ENCODE results near the gene CLSTN2.

The CLSTN2 gene

DNA sequence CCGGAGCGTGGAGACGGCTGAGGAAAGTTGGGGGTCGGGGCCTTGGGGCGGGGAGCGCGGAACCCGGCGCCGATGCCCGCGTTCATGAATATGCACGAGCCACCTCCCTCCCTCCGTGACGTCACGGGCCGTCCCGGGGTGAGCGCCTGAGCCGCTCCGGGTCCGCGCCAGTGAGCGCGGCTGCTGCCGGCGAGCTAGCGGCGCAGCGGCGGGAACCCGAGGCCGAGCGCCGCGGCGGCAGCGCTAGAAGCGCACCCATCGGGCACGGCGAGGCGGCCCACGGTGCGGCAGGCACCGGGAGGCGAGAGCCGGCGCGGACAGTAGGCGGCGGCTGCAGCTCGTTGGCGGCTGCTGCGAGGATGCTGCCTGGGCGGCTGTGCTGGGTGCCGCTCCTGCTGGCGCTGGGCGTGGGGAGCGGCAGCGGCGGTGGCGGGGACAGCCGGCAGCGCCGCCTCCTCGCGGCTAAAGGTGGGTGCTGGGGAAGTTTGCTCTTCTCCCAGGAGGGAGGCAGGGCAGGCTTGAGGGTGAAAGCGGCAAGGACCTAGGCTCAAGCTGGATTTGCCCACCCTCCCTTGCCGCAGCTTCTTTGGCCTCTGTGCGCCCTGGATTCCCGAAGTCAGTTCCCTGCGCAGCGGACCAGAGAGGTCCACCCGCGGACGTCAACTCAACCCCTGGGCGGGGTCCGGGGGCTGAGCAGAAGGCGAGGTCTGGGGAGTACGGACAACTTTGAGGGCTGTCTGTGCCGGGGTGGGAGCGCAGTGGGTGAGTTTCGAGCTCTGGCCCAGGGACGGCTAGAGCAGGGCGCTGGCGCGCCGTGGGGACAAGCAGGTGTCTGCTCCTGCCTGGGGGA lies at the start of gene CLSTN2:
Gene CLSTN2 (plus strand): TSS at position 170 of the 850 bp plus-strand sequence.
- DNase-seq: peak; percentile 61

DNA sequence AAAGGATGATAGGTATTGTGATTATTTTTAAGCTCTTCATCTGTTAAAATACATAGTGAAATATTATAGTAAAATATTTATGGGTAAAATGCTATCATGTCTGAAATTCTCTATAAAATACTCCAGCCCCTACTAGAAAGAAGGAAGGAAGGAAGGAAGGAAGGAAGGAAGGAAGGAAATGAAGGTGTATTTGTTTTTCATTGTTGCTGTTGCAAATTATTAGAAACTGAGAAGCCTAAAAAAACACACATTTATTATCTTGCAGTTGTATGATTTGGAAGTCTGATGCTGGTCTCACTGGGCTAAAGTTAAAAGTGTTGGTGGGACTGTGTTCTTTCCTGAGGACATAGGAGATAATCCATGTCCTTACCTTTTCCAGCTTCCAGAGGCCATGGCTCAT lies 47.6 kb upstream of the CLSTN2 start:
- DNase-seq: no peak

DNA sequence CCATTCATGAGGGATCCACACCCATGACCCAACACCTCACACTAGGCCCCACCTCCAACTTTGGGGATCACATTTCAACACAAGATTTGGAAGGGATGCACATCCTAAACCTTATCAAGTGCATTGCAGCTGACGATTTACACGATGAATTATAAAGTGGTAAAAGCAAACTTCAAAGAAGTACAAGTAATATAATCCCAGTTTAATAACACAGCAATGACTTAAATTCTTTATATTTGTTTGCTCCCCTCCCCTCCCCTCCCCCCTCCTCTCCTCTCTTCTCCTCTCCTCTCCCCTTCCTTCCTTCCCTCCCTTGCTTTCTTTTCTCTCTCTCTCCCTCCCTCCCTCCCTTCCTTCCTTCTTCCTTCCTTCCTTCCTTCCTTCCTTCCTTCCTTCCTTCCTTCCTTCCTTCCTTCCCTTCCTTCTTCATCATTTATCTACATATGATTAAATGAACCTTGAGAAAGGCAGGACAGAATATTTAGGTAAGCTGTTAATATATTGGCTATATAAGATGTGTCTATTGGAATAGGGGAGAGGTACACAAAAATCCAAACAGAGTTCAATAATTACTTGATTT lies 46.3 kb upstream of the CLSTN2 start:
- DNase-seq: no peak

DNA sequence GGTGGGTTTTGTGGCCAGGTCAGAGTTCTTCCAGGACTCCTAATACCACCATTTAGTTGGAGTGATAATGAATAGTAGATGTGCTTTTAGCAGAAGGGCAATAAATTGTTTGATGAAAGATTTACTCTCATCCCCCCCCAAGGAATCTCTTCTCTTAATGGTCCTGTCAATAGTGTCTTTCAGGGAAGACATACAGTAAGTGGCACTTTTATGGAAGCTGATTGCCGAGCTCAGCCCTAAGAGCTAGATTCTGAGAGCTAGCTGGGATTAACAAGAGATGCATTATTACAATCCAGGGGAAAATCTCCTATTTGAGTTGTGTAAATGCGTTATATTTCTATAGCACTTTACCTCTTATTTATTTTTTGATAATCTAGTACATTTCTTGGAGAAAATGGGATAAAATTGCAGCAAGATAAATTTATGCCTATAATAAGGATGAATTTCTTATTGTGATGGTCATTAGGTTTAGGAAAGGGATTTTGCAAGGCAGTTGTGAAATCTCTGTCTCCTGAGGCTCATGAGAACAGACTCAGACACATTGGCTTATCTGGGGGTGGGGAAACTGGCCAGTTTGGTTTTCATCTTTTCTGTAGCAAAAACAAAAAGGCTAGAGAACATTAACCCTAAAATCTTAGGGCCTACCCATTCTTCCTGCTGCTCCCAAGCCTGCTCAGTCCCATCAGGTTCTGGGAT lies 41.6 kb upstream of the CLSTN2 start:
- DNase-seq: no peak

DNA sequence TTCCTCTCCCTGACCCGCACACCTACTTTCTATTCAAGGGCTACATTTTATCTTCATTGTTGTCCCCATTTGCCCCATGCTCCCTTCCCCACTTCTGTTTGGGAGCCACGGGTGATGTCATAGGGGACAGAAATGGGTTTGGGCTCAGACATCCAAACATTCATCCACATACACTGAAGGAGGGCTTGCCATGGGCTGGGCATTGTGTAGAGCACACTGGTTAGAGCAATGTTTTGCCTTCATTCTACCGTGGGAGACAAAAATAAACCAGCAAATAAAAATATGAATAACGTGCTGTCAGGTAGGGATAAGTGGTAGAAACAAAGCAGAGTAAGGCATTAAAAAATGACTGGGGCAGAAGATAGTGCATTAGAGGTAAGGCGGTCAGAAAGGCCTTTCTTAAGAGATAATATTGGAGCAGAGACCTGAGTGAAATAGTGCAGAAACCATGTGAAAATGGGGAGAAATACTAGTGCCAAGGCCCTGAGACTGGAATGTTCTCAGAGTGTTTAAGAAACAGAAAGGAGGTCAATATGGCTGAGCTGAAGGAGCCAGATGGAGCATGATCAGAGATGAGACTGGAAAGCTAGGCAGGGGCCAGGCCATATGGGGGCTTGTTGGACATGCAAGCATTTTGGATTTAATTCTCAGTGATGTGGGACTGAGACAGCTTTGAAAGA lies 40.9 kb upstream of the CLSTN2 start:
- DNase-seq: no peak

DNA sequence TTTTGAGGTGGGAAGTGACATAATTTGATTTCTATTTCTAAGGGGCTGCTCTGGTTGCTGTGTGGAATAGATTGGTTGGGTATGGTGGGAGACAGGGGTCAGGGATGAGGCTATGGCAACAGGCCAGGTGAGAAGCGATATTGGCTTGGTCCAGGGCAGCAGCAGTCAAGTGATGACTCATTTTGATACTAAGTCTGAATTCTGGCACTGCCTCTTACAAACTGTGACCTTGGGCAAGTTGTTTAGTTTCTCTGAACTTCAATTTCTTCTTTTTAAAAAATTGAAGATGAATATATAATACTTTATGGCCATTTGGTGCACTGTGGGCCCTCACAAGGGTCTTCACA lies 40.4 kb upstream of the CLSTN2 start:
- DNase-seq: no peak

DNA sequence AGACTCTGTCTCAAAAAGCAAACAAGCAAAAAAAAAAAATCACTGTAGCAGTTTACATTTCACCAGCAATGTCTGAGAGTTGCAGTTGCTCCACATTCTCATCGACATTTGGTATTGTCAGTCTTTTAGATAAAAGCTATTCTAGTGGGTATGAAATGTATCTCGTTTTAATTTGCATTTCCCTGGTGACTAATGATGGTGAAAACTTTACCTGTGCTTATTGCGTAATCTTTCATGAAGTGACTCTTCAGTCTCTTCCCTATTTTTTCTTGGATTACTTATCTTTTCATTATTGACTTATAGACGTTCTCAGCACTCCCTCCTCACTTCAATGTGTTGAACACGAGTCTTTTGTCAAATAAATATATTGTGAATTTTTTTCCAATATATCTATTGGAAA lies 37.2 kb upstream of the CLSTN2 start:
- no peak for DNase-seq

DNA sequence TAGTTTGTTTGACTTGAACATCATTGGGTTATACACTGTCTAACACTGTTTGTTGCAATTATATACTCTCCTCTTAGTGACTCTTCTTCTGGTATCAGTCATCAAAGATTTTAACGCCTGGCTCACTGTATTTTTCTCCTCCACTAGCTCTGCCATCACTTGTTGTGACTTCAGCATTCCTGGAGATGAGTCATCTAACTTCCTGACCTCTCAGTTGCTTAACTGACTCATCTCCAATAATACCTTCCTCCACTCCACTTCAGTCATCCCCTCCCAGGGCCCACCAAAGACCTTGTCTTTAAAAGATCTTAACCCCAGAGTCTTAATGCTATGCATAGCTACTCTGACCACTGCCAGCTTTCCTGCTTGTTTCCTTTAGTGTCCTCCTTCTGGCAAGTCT lies 28.6 kb upstream of the CLSTN2 start:
- DNase-seq: peak; percentile 67

DNA sequence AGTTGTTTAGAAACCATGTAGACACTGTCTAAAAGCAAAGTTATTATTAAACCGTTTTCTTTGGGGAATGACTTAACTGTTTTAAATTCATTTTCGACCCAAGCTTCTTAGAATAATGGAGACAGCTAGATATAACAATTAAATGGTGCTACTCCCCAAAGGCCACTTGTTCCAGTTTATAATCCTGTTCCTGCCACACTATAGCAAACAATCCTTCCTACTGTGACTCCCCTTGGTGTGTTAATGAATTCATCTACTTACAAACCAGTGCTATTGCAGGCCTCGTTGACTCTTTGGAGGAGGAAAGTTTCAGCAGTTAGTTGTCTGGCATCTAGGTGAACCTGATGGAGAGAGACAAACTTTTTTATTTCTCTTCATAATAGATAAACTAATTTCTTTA lies 25.2 kb upstream of the CLSTN2 start:
- DNase-seq: no peak

DNA sequence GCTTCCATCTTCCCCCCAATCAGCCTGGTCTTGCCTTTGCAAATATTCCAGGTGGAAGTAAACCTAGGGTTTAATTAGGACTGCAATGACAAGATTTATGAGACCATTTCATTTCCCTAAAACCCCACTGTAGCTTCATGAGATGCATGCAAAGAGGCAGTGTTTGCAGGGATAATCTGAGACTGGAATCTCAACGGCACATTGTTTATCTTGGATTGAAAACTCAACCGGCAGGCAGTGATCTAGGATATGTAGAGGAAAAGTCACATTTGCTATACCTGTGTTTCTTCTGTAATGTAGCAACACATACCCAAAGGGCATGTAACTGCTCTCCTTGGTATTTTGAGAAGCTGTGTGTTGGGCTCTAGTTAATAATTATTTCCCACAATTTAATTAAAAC lies 18.7 kb upstream of the CLSTN2 start:
- DNase-seq: no peak

DNA sequence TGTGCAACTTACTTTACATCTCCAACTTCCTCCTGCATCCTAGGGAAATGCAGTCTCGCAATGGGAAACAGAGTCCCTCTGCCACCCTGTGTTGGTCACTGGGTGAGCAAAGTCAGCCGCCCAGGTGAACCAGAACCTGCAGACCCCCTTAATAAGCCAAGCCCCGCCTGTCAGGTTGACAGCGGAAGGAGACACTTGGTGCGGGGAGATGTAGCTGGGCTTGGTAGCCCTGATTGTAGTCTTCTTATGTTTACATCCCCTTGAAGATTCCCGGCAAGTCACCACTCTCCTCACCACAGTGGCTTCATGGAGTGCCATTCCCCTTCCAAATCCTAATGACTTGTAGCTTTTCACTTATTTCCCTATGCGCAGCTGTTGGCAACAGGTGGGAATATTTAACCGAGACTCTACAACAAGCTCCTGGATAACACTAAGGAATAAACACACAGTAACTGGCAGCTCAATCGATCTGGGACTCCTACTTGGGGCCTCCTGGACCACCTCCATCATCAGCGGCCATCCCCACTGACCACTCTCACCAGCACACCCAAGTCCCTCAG lies 17.7 kb upstream of the CLSTN2 start:
- no peak for DNase-seq

DNA sequence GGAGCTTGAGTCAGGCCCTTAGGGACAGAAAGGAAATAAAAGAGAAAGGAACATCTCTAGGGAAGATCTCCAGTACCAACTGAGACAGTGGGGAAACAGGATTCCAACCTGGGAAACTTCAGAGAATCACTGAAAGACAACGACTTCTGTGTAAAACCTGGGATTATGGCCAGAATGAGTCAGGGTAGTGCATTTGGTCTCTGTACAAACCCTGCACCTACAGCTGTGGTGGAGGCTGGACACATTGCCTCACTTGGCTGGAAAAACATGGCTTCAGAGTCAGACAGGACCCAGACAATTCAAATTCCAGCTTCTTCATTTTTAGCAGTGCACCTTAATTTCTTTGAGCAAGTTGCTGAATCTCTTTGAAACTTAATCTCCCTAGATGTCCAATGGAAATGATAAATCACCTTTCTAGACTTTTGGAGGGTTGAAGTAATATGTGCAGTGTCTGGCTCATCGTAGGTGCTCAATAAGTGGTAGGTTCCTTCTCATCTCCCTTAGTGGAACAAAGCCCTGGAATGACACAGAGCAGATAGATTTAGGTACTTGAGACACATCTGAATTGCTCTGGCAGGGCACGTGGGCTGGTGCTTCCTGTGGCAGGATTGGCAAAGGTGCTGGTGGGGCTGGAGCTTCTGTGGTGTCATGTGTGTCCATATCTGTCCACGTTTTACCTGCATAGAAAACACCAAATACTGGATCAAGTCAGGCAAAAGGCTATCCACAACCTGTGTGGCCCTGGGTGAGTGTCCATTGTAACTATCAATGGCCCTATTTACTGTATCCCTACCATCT lies 6.1 kb upstream of the CLSTN2 start:
- DNase-seq: no peak

DNA sequence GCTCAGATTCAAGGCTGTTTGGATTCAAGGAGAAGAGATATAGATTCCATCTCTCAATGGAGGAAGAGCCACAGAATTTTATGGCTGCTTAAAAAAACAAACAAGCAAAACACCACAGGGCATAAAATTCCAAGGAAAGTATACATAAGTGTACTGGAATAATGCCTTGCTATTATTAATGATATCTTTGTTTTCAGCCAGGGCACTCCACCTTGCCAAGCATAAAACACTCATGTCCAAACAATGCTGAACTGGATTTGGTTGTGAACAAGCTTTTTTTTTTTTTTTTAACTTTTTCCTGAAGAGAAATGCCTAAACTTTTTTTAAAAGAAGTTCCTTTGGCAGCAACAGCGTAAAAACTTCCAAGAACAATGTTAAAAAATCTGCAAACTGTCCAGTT lies 4.8 kb upstream of the CLSTN2 start:
- DNase-seq: no peak

DNA sequence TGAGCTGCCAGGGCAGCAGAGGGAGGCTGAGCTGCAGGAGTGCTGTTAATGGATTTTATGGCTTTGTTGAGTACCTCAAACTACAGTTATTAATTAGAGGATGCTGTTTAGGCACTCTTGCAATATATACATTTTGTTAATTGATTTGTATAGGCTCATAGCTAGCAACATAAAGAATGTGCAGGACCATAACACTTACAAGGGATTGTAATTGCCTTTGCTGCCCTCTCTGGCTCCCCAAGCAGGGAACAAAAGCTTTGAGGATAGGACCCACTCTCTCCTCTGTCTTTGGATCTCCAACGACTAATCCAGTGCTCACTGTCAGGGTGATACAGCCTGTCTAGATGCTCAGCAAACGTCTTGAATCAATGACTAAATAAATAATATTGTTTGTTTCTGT lies 1.2 kb upstream of the CLSTN2 start:
- no peak for DNase-seq

DNA sequence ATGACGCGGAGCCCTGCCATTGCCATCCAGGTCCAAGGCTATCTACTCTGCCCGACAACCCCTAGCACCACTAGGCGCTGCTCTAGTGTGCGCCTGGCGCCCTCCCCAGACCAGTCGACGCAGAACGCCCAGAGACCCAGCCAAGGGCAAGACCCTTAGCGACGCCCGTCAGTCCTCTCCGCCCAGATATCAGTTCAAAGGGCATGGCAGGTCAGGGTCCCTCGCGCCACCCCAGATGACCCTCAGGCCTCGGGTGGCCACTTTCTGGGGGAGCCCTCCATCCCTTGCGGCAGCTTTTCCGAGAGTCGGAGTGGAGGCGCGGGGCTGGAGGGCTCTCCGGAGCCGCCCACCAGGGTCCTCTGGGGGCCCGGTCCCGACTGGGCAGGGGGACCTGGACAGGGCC lies 371 bp upstream of the CLSTN2 start:
- DNase-seq: peak; percentile 26

DNA sequence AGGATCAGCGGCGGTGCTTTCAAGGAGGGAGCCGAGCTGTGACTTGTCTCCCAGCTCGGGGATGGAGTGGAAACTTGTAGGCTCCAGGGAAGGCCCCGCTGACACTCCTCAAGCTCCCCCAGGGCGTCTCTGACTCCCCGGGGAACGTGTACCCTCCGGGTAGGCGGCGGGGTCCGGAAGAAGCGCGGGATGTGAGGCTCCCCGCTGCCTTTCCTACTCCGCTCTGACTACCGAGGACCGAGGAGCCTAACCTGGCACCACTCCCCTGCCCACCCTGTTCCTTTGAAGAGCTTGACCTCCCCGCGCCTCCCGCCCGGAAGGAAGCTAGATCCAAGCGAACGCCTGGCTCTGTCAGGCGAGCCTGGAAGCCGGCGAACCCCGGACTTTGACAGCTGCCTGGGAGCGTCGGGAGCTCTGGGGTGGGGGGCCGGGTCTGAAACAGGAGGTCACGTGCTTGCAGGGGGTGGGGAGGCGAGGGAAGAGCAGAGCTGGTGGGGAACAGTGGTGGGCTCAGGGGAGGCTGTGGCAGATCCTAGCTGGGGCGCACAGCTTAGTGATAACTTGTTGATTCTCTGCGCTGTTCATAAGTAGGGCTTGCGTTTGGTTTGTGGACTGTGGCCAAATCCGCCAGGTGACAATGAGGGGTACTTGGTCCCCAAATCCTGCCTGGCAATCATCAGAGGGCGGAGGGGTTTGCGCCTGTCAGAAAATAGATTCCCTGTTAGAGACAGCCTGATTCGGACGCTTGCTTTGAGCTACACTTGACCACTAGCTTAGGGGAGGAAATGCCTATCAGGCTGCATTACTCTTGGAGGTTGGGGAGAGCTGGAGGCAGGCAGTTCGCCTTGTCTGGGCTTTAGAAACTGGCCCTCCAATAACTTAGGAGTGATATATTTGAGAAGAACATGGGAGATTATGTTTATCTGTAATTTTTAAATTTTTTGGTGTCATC lies 1.2 kb downstream of the CLSTN2 start:
- no peak for DNase-seq

DNA sequence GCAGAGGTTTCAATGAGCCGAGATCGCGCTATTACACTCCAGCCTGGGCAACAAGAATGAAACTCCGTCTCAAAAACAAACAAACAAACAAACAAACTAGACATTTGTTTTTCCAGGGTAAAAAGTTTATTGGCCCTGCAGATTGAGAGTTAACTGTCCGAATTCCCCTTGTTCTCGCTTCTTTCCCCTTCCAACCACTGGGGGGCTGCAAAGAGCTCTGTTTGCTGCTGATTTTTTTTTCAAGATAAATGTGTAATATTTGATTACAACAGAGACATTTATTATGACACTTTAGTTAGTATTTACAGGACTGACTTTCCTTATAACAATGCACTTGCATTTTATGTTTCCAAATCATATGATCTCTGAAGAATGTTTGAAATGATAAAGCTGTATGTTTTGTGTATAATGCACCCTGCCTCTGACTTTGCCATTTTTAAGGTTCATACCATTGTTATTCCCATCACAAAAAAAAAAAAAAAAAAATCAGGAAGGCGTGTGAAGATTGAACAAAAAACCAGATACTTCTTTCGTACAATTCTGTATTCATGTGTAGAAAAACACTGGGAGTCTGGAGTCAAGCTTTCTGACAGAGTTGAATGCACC lies 2.8 kb downstream of the CLSTN2 start:
- DNase-seq: peak; percentile 30

DNA sequence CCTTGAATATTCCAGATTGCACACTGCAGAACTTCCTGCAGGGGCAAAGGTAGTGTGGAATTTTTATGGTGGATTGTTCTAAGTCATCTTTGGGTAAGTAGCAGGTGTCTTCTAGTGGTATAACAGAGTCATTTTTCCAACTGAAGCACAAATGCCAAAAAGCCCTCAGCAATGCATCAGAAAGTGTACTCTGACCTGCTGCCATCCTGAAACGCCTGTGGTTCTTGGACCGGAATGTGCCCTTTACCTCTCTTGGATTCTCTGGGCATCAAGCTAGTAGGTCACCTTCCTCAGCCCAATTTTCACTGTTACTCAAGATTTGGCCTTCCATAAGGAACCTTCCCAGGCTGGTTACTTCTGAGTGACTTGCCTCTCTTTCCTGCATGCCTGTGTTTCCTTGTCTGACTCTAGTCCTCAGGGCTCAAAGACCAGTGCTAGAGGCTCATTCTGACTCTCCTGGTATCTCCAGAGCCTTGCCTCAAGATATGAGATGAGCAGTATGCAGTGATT lies 4.8 kb downstream of the CLSTN2 start:
- no peak for DNase-seq

DNA sequence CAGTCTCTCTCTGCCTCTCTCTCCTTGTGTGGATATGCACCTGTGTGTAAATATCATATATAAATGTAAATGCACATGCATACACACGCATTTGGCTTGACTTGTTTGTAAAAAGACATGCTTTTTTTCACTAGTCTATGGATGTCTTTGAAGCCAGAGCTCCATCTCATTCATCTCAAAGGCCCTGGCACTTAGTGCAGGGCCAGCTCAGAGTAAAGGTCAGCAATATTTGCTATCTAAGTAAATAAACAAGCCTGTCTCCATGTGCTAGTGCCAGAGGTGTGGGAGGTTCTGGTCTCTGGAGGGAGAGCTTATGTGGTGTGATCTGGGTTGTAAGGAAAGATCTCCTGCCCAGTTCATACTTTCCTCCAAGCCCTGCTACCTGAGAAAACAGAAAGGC lies 5.6 kb downstream of the CLSTN2 start:
- no peak for DNase-seq

DNA sequence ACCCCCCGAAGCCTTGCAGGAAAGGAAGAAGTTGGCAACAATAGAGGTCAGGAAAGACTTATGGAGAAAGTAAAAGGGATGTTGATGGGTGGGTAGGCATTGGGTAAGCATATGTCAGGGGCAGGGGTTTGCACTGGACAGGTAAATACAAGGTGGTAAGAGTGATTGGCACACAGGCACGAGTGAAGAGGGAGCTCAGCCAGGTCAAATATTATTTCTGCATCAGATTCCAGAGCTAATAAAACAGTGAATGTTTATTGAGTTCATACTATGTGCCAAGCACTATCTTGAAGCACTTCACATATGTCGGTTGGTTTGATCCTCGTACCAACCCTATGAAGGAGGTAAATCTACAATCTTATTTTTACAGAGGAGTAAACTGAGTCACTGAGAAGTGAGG lies 6.6 kb downstream of the CLSTN2 start:
- no peak for DNase-seq
